ENCODE results near the gene ANK2. TPM values are rescaled to one million over a fixed set of nuclear protein-coding genes. Genes with fewer than 3 reads are reported as not detected.

The ANK2 gene
- total RNA-seq, 4 donors from 2014 or later: 27.4 to 142 (median 47.2) TPM

DNA sequence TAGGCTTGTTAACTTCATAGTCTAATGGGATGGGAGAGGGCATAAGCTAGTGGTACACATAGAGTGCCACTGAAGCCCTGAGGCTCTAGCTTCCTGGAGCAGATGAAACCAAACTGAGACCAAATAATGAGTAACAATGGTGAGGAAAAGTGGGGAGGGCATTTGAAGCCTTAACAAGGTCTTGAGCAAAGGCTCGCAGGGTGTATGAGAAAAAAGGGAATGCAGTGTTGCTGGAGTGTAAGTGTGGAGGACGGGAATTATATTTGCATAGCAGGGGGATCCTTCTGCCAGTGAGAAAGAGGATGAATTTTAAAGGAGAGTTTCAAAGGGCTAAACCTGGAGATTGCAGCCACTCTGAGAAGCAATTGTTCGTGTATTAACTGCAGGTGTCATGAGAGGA is 263.1 kb downstream of the ANK2 start:
- intact Hi-C loops (cut with DNase I; ENCODE audit: low total_unique reads): no loop called here
- no peak for TF ChIP-seq POLR2A (IDR thresholded peaks at IDR 0.05)
- TF ChIP-seq, protein P1, sequence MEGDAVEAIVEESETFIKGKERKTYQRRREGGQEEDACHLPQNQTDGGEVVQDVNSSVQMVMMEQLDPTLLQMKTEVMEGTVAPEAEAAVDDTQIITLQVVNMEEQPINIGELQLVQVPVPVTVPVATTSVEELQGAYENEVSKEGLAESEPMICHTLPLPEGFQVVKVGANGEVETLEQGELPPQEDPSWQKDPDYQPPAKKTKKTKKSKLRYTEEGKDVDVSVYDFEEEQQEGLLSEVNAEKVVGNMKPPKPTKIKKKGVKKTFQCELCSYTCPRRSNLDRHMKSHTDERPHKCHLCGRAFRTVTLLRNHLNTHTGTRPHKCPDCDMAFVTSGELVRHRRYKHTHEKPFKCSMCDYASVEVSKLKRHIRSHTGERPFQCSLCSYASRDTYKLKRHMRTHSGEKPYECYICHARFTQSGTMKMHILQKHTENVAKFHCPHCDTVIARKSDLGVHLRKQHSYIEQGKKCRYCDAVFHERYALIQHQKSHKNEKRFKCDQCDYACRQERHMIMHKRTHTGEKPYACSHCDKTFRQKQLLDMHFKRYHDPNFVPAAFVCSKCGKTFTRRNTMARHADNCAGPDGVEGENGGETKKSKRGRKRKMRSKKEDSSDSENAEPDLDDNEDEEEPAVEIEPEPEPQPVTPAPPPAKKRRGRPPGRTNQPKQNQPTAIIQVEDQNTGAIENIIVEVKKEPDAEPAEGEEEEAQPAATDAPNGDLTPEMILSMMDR (IDR thresholded peaks at IDR 0.05): no peak

DNA sequence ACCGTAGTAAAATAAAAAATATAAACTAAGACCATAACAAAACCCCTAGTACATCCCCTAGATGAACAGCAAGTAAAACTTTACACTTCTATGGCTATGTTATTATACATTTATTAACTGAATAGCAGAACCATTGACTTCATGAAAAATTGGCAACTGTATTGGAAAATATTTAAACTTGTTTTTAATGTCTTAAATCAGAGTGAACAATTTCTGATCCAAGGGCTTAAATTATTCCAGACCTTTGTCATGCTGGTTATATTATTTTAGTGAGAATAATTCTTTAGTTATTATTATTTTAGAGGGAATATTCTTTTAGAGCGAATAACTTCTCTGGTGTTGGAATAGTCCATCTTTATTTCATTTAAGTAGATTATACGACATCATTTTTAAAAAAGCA is 265.0 kb downstream of the ANK2 start:
- no peak for DNase-seq
- Histone ChIP-seq H3K27me3 (no peaks in the 10 kb centered on the region), H3K4me1 (no peaks in the 10 kb centered on the region), H3K4me3 (no peak overlapping the region), H3K9me3 (no peaks in the 10 kb centered on the region), H3K27ac (no peak overlapping the region), H3K36me3 (no peaks in the 10 kb centered on the region)
- intact Hi-C loops (cut with DNase I; ENCODE audit: low total_unique reads): no loop called here
- no peak for TF ChIP-seq POLR2A (IDR thresholded peaks at IDR 0.05)
- TF ChIP-seq, protein P1 (IDR thresholded peaks at IDR 0.05): no peak

More for the DNA sequence above, 263.1 kb downstream of the ANK2 start:
- H3K4me3 ChIP-seq: no peak overlapping the region
- H3K27me3 ChIP-seq: no peaks in the 10 kb centered on the region
- no peak overlapping the region for H3K27ac ChIP-seq
- H3K4me1 ChIP-seq: no peaks in the 10 kb centered on the region
- no peak for DNase-seq
- H3K9me3 ChIP-seq: no peaks in the 10 kb centered on the region
- H3K36me3 ChIP-seq: no peaks in the 10 kb centered on the region

DNA sequence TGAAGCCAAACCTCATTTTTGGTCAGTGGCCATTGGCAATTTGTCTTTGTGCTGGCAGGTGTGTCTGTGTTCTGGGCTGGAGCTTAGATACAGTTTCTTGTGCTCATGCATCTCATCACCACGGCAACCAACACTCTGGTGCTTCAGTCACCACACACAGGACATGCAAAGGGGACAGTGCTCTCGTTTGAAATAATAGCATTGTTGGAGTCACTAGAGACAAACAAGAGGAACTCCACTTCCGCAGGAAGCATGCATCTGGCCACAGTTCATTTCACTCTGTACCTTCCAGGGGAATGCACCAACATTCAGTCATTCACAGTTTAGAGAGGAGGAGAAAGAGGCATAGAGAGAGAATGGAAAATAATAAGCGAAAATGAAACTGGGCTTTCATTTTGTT is 267.4 kb downstream of the ANK2 start:
- intact Hi-C loops (cut with DNase I; ENCODE audit: low total_unique reads): no loop called here
- Histone ChIP-seq H3K27ac (no peak overlapping the region), H3K9me3 (no peaks in the 10 kb centered on the region), H3K4me1 (no peaks in the 10 kb centered on the region), H3K36me3 (no peaks in the 10 kb centered on the region), H3K27me3 (no peaks in the 10 kb centered on the region), H3K4me3 (no peak overlapping the region)
- no peak for DNase-seq
- TF ChIP-seq, protein P1 (IDR thresholded peaks at IDR 0.05): no peak

DNA sequence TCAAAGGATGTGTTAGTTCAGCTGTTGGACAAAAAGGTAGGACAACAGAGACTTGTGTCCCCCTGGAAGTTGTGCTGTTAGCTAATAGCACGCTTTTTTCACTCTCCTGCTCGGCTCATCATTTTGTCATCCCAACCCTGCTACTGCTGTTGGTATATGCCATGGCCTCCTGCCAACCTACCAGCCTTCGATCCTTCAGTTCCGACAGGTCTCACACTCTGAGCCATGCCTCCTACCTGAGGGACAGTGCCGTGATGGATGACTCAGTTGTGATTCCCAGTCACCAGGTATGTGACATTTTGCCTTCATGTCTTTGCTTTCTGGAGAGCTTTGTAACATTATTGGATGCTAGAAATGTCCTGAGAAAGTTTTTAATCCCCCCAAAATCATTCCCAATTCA is 268.1 kb downstream of the ANK2 start:
- no peak overlapping the region for H3K27ac ChIP-seq
- H3K27me3 ChIP-seq: no peaks in the 10 kb centered on the region
- no peak for DNase-seq
- no peaks in the 10 kb centered on the region for H3K9me3 ChIP-seq
- no peaks in the 10 kb centered on the region for H3K36me3 ChIP-seq
- TF ChIP-seq POLR2A (IDR thresholded peaks at IDR 0.05): no peak
- TF ChIP-seq, protein P1 (IDR thresholded peaks at IDR 0.05): no peak
- intact Hi-C loops (cut with DNase I; ENCODE audit: low total_unique reads): no loop called here
- H3K4me3 ChIP-seq: no peak overlapping the region
- no peaks in the 10 kb centered on the region for H3K4me1 ChIP-seq

DNA sequence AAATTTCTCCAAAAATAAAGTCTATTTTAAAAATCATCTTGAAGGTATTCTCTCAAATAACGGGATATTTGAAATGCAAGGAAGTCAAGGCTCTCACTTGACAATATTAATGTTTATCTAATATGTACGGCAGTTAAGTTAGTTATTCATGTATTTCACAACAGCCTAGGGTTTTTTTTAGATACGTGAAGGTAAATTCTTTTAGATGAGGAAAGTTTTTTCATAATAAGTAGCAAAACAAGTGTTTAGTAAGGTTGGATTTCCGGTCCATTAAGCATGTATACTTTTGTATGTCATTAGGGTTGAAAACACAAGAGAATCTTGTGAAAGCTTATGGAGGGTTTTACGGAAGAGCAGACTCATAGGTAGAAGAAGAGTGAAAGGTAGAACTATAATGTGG is 273.3 kb downstream of the ANK2 start:
- Histone ChIP-seq H3K36me3 (no peaks in the 10 kb centered on the region), H3K4me3 (no peak overlapping the region), H3K27ac (no peak overlapping the region), H3K9me3 (no peaks in the 10 kb centered on the region), H3K27me3 (no peaks in the 10 kb centered on the region), H3K4me1 (no peaks in the 10 kb centered on the region)
- intact Hi-C loops (cut with DNase I; ENCODE audit: low total_unique reads): no loop called here
- no peak for DNase-seq
- TF ChIP-seq, protein P1 (IDR thresholded peaks at IDR 0.05): no peak
- no peak for TF ChIP-seq POLR2A (IDR thresholded peaks at IDR 0.05)

Data from uterus (tissue), 4 donors.